NCI-H2196 treated with DMSO at 0.1 percent for 48 hours (cell line): Measurements from ENCODE around the gene AGXT2.

Experiments
- DNase-seq: peaks from one replicate; lab custom pipeline; 2025; ENCODE audit not compliant: unreplicated experiment; lab: John Stamatoyannopoulos, UW

Gene AGXT2

DNA sequence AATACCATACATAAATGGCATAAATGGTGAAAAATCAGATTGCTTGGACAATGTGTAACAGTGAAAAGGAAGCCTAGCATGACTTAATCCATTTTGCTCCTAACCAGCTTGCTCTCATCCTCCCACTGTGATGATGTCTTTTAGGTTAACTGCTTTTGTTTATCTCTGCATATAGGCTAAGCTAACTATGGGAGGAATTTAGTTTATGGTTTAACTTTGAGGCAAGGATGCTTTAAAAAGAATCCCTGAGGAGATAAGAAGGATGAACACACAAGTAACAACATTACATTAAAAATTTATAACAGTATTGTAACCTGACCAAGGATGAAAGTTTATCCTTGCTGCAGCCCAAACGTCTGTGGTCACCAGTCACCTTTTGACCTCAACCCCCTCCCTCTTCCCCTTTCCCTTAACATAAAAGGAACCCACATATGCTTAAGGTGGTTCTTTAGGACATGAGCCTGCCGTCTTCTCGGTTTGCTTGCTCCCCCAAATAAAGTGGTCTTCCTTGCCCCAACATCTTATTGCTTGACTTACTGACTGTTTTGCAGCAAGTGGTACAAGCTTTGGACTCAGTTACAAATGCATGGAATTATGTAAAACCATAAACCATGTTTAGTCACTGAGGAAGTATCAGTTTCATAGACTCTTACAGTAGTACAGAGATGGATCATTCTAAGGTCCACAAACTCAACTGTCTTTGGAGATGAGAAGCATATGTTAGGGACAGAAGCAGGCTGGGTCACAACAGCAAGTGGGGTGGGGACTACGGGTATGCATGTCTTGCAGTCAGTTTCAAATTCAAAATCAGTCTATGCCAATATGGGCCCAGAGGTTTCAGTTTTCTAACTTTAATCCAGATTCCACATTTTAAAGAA is 31.3 kb downstream of the AGXT2 start:
- no peak for DNase-seq

DNA sequence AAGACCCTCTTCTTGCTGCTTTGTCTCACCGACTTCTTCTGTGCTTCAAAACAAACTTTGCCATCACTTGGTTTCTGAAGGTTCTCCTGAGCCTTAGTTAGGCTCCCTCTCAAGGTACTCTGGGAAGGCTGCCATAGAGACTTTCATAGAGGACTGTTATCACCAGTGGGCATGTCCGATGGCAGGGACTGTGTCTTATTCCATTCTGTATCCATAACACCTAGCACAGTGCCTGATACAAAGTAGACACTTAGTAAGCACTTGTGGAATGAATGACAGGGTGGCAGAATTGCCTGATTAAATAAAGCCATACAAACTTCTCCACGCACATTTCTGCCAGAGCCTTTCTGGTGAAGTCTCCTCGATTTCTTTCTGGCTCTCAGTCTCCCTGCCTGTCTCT is 32.7 kb downstream of the AGXT2 start:
- no peak for DNase-seq

- no peak for DNase-seq
Measured at GRCh38 chr5:35012796-35013195, 35.0 kb downstream of the AGXT2 start.

DNA sequence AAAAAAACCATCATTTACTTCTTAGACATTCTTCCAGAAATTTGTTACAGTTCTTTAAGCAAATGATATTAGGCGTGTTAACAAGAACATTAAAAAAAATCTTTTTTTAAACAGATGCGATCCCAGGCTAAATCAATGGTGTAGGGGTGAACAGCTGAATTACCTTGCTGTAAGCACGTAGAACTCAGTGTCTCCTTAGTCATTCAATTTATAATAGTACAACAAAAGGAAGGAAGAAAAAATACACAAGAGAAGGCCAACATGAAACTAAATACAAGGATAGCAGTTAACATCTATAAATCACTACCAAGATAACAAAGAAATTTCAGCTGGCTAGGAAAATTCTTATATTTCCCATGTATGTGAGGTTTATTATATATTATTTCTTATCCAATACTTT is 35.4 kb downstream of the AGXT2 start:
- no peak for DNase-seq

GRCh38 chr5:35010676-35011075 is 37.1 kb downstream of the AGXT2 start:
- no peak for DNase-seq

GRCh38 chr5:35009657-35010056 is 38.1 kb downstream of the AGXT2 start:
- DNase-seq, result no peak

GRCh38 chr5:35009019-35009418 is 38.7 kb downstream of the AGXT2 start:
- no peak for DNase-seq

DNA sequence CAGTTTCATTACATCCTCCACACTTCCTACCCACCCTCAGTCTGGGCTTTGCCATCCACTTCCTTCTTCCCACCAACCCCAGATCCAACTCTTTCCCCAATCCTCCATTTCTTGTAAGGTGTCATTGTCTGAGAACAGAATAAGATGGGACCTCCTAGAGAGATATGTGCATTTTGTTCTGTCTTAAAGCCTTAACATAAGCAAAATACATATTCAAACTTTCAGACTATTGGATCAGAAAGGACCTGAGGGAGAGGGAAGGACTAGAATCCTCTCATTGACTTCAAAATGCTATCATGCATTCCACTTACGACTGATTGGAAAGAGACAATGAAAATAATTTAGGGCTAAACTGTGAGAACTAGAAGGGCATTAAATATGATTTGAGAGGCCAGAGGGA is 43.0 kb downstream of the AGXT2 start:
- DNase-seq, result no peak

GRCh38 chr5:35004200-35004599 is 43.5 kb downstream of the AGXT2 start:
- DNase-seq, result no peak

GRCh38 chr5:35003018-35003957 is 44.5 kb downstream of the AGXT2 start:
- peak; percentile 18 for DNase-seq

DNA sequence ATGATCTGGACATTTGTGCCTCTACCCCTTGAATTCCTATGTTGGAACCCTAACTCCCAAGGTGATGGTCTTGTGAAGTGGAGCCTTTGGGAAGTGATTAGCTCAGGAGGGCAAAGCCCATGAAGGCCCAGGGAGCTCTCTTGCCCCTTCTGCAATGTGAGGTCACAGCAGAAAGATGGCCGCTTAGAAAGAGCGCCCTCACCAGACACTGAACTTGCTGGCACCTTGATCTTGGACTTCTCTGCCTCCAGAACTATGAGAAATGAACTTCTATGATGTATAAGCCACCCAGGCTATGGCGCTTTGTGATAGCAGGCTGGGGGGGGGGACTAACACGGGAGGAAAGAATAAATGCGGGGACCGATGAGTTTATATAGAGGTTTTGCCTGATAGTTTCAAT is 45.3 kb downstream of the AGXT2 start:
- no peak for DNase-seq

DNA sequence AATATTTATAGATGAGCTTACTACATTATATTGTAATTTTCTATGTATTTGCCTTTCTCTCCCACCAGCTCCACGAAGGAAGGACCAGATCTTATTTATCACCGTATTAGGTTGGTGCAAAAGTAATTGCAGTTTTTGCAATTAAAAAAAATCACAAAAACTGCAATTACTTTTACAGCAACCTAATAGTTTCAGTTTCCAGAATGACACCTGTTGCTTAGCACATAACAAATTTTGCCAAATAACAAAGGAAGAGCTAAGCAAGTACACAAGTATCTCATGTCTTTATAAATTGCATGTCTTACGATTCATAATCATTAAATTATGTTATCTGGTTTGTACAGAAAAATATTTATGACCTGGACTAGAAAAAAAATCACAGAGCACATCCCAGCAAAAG is 45.9 kb downstream of the AGXT2 start:
- no peak for DNase-seq

DNA sequence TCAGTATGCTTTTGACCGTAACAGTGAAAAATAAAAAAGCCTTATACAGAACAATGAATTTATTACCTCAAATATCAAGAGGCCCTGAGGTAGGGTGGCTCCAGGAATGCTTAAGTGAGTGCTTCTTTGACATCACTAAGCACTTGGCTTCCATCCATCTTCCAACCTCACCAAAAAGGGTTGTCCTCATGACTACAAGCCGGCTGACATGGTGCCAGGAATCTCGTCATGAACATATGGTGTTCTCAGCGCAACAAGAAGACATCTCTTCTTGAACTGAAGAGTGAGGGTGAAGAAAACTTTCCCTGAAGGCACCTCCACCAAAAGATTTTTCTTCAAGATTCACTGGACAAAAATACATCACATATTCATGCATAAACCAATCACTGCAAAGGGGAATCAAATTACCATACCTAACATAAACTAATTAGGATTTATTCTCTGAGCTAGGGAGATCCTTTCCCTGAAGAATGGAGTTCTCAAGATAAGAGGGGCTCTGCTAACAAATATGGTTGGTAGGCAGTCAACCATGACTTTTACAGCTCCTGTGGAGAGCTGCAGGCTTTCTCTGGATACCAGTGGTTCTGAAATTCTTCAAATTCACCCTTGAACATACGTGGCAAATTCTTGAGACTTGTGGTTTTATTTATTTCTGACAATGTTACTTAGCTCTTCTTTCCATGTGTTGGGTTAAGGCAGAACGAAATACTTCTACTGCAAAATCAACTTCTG is 49.5 kb downstream of the AGXT2 start:
- DNase-seq, result no peak

DNA sequence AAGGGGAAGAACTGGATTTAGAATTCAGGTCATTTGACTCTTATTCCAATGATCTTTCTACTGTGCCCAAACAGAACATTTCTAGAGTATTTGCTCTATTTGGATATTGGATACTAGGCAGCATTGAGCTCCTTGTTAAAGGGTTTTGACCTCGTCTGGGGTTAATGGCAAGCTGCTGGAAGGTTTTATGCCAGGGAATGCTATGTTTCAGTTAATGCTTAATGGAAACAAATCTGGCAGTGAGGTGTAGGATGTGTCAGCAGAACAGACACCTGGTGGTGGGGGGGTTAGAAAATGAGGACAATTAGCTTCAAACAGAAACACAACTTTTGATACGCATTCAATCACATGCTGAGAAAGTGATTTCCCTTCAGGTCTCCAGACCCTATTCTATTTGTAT is 51.5 kb downstream of the AGXT2 start:
- no peak for DNase-seq

DNA sequence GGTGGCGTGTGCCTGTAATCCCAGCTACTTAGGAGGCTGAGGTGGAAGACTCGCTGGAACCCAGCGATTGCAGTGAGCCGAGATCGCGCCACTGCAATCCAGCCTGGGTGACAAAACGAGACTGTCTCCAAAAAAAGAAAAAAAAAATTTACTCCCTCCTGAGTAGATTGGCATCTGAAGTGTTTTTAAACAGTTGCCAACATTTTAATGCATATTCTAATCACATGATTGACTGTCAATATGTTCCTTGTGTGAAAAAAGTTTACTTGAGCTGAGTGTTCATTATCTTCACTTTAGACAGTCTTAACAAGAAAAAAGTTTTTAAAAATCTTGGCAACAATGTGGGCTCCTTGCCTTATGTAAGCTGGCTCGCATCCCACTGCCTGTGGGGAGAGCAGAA is 53.8 kb downstream of the AGXT2 start:
- DNase-seq, result no peak

- DNase-seq, result no peak
Measured at GRCh38 chr5:34991486-34992238, 56.1 kb downstream of the AGXT2 start.

DNA sequence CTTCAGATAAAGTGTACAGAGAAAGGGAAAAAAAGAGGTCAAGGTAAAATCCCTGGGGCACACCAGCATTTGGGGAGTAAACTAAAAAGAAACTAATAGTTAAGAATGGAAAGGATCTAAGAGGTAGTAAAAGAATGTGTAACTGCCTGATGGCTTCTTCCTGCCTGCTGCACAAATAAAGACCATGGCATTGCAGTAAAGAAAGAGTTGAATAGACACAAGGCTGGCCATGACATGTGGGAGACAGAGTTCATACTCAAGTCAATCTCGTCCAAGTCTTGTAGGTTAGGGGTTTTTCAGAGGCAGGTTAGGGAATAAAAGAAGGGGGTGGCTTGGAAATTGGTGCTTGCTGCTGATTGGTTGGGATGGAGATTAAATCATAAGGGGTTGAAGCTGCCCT is 60.8 kb downstream of the AGXT2 start:
- no peak for DNase-seq

GRCh38 chr5:34982823-34983222 is 64.9 kb downstream of the AGXT2 start:
- DNase-seq, result no peak

DNA sequence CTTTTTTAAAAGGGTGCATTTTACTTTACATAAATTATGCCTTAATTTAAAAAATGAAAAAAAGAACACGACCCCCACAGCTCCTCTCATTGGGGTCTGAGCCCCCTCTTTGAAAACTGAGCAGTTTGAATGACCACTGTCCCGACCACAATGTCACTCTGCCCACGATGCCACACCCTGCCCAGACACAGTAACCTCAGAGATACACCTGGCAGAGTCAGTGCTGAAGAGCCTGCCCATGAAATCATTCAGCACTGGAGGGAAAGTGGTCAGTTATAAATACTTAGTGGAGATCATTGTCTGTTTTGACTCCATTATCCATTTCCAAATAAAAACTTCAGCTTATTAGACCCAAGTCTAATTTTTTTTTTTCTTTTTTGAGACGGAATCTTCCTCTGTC is 69.1 kb downstream of the AGXT2 start:
- no peak for DNase-seq

- DNase-seq, result no peak
Measured at GRCh38 chr5:34977934-34978613, 69.7 kb downstream of the AGXT2 start.
